GM21381 (cell line): ENCODE data around the gene MED12L.

Experiments used
- ATAC-seq: cut with Tn5 transposase; IDR thresholded peaks from one replicate; pipeline ENCODE4 v1.9.1; 2021; ENCODE audit warnings: mild to moderate bottlenecking, moderate library complexity; ENCODE audit not compliant: unreplicated experiment

MED12L gene

GRCh38 chr3:151398895-151399294 lies 313.4 kb downstream of the MED12L start:
- ATAC-seq: no peak

- no peak for ATAC-seq
These were observed 314.9 kb downstream of the MED12L start for GRCh38 chr3:151400341-151400740.

- no peak for ATAC-seq
These were observed 316.9 kb downstream of the MED12L start for GRCh38 chr3:151402349-151402748.

- ATAC-seq: no peak
These were observed 317.8 kb downstream of the MED12L start for GRCh38 chr3:151403246-151403645.

- ATAC-seq: no peak
These were observed 318.9 kb downstream of the MED12L start for GRCh38 chr3:151404316-151404715.

- ATAC-seq: no peak
These were observed 322.5 kb downstream of the MED12L start for GRCh38 chr3:151407928-151408327.

- ATAC-seq: no peak
These were observed 325.6 kb downstream of the MED12L start for GRCh38 chr3:151410891-151411559.

- no peak for ATAC-seq
These were observed 327.5 kb downstream of the MED12L start for GRCh38 chr3:151412989-151413388.

- ATAC-seq: no peak
These were observed 329.8 kb downstream of the MED12L start for GRCh38 chr3:151415289-151415688.

GRCh38 chr3:151419806-151420205 lies 334.3 kb downstream of the MED12L start:
- ATAC-seq: no peak

- no peak for ATAC-seq
These were observed 336.5 kb downstream of the MED12L start for GRCh38 chr3:151421938-151422337.

GRCh38 chr3:151423091-151423490 lies 337.6 kb downstream of the MED12L start:
- no peak for ATAC-seq

GRCh38 chr3:151425627-151426340 lies 340.3 kb downstream of the MED12L start:
- ATAC-seq: peak; percentile 39

- peak; percentile 85 for ATAC-seq
These were observed 340.8 kb downstream of the MED12L start for GRCh38 chr3:151426341-151426657.

- no peak for ATAC-seq
These were observed 342.9 kb downstream of the MED12L start for GRCh38 chr3:151428386-151428785.

- ATAC-seq: no peak
These were observed 345.5 kb downstream of the MED12L start for GRCh38 chr3:151430821-151431484.

- no peak for ATAC-seq
These were observed 346.5 kb downstream of the MED12L start for GRCh38 chr3:151431940-151432339.

GRCh38 chr3:151432616-151433372 lies 347.3 kb downstream of the MED12L start:
- ATAC-seq: no peak

- no peak for ATAC-seq
These were observed 348.9 kb downstream of the MED12L start for GRCh38 chr3:151434151-151434890.

GRCh38 chr3:151436675-151437446 lies 351.4 kb downstream of the MED12L start:
- ATAC-seq: no peak
